DMS114 treated with DMSO at 0.1 percent for 48 hours (cell line): ENCODE measurements around the gene URAD.
"Not testable (repeated sequence)": the region's sequence is repeated elsewhere in the genome, so short reads cannot be mapped to it uniquely, and the experiment has no call there.

Experiments used
- DNase-seq: peaks from one replicate; lab custom pipeline; 2025; ENCODE audit not compliant: unreplicated experiment; lab: John Stamatoyannopoulos, UW

URAD gene

GRCh38 chr13:27970382-27971235 lies 17.9 kb downstream of the URAD start:
- no peak for DNase-seq

DNA sequence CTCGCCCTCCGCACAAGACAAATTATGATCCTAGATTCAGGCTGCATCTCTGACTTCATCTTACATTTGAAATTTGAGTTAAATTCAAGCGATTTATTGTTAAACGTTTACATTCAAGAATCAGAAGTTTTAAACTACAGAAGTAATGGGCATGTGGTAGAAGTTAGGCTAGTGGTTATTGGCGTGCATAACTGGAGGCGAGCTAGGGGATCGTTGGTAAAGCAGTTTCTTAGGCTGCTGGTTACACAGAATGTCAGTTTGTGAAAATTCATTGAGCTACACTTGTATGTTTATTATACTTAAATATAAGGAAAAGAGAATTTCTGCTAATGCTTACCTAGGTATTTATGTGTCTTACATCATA lies 18.6 kb downstream of the URAD start:
- no peak for DNase-seq

GRCh38 chr13:27969082-27969865 lies 19.2 kb downstream of the URAD start, which contains the start of gene CDX2:
Gene CDX2, minus strand, starts transcription at chr13:27969315. Its CDS starts 309 bp downstream, at chr13:27969006.
- no peak for DNase-seq

- DNase-seq, result peak; percentile 11
Observed at GRCh38 chr13:27968316-27969081, 20.0 kb downstream of the URAD start.

DNA sequence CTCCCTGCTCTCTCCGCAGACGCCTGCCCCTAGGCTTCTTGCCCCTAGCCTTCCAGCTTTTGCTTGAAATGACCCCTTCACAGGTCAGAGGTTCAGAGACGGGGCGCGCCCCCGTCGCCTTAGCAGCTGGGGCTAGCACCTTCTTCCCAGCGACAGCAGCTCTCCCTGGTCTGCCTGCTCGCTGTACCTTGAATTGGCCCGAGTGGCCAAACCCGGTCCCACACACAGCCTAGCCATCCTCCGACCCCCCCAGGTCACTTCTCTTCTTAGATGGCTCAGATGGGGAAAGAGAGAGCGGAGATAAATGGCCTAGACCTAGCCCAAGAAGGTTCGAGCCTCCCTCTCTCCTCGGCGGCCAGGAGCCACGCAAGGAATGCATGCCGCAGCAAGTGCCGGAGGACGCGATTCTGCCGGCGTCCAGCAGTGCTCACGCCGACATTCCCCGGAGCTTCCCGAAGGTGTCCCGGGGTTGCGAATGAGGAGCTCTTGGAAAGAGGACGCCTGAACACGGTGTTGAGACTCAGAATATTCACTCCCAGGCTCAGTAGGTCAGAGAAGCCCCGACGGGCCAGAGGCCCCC lies 20.7 kb downstream of the URAD start:
- no peak for DNase-seq

- no peak for DNase-seq
Observed at GRCh38 chr13:27967203-27967735, 21.2 kb downstream of the URAD start.

- DNase-seq, result no peak
Observed at GRCh38 chr13:27966641-27967202, 21.8 kb downstream of the URAD start.

DNA sequence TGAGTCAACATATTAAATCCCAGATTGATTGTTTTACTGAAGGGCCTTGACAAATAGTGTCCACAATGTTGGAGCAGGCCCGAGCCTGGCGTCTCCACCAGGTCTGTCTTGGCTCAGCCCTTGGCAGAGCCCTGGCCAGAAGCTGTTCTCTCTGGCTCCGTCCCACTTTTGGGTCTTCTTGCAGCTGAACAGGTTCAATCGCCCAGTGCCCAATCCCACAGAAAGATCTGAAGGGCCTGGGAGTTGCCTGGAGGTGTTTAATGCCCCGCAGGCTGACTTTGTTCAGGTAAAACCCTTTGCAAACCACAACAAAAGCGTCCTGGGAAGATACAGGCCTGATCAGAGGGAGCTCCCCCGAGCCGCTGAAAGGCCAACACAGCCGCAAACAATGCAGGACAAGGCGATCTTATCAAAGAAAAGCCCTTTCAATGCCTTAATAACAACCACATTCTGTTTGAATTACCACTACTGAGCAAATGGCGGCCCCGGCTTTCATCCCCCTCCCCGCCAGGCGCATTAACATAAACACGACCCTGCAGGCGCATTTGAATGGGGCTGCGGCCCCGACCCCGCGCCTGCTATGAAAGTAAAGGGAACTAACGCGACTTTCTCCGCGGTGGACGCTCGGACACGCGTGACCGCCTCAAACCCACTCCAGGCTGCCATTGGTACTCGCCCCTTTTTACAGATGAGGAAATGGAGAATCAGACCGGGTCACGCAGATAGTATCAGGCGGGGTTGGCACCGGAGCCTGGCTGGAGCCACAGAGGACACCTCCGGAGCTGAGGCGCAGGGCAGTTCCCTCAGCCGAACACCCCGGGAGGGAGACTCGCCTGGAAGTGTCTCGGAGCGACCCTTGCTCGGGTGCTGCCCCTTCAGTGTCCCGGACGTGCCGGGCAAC lies 22.5 kb downstream of the URAD start:
- no peak for DNase-seq

- DNase-seq, result no peak
Observed at GRCh38 chr13:27965343-27965739, 23.2 kb downstream of the URAD start.

GRCh38 chr13:27964741-27965323 lies 23.7 kb downstream of the URAD start:
- DNase-seq, result no peak

- not testable (repeated sequence) for DNase-seq
Observed at GRCh38 chr13:27964206-27964605, 24.3 kb downstream of the URAD start.

DNA sequence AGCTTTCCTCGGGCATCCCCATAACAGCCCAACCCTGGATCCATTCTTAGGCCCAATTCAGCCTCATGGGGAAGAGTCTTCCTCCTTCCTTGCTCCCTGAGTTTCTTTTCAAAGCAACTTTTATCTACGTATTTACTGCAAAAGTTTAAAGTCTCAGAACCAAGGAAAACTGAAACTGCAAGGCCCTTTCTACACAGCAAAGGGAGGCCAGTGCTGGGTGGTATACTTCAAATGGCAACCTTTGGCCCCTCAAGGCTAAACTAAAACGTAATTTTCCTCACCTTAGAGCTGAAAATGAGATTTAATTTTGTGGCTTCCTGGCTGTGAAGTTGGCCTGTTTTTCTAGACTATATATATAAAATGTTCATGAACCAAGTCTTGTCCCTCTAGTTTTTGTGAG lies 25.0 kb downstream of the URAD start:
- DNase-seq, result no peak

- DNase-seq, result no peak
Observed at GRCh38 chr13:27962982-27963381, 25.5 kb downstream of the URAD start.

GRCh38 chr13:27962128-27962841 lies 26.2 kb downstream of the URAD start:
- no peak for DNase-seq

- no peak for DNase-seq
Observed at GRCh38 chr13:27961227-27962085, 27.0 kb downstream of the URAD start.

- no peak for DNase-seq
Observed at GRCh38 chr13:27960362-27961226, 27.9 kb downstream of the URAD start.

GRCh38 chr13:27959976-27960361 lies 28.5 kb downstream of the URAD start:
- no peak for DNase-seq
